Prostate gland (tissue), 2 donors: ENCODE results near the gene ALG14. TPM values are rescaled to one million over a fixed set of nuclear protein-coding genes. Genes with fewer than 3 reads are reported as not detected.
"Not testable (repeated sequence)": the region's sequence is repeated elsewhere in the genome, so short reads cannot be mapped to it uniquely, and the experiment has no call there.

Source experiments
- DNase-seq: peaks from one replicate; pipeline ENCODE4 v3.0.0-alpha.2; 2019; ENCODE audit warnings: low spot score
- H3K27ac ChIP-seq, 2 donors: fragments of 200-600 bp; sonication (generic); 2 replicates each; pipeline ENCODE4 v1.5.1; 2017 to 2019
- H3K27me3 ChIP-seq: fragments of 200-600 bp; sonication (generic); replicated peaks from 2 replicates; pipeline ENCODE4 v1.5.1; 2019; ENCODE audit not compliant: insufficient read depth
- H3K36me3 ChIP-seq, 2 donors: fragments of 200-600 bp; sonication (generic); 1 replicate in 1 of 2; 2 replicates in 1 of 2; pipeline versions ENCODE4 v1.5.1 to v1.8.1; 2017 to 2019
- H3K4me1 ChIP-seq: fragments of 200-600 bp; sonication (generic); replicated peaks from 2 replicates; pipeline ENCODE4 v1.5.1; 2019
- H3K4me3 ChIP-seq, 2 donors: fragments of 200-600 bp; sonication (generic); 2 replicates each; pipeline ENCODE4 v1.5.1; 2017 to 2019
- H3K9me3 ChIP-seq: fragments of 200-600 bp; sonication (generic); 2 replicates; pipeline ENCODE4 v1.5.1; 2017
- POLR2A ChIP-seq: fragments of 450-650 bp; IDR thresholded peaks from one replicate; pipeline ENCODE4 v1.6.1; 2016; ENCODE audit warnings: antibody characterized with exemption, mild to moderate bottlenecking
- POLR2AphosphoS5 ChIP-seq: sonication (generic); formaldehyde crosslinking; IDR thresholded peaks from one replicate; pipeline ENCODE4 v1.6.1; 2017; ENCODE audit warnings: antibody characterized with exemption
- WGBS: methylation state at CpG from one replicate; pipeline ENCODE4 v1.1.5; 2018; 5-methylcytosine and 5-hydroxymethylcytosine counted together
- intact Hi-C: fragments of 100-400 bp; cut with DNase I; formaldehyde crosslinking; loops from one replicate; pipeline ENCODE4 v1.14.2; 2022
- total RNA-seq, 2 donors: library from RNA; depleted of rRNA; stranded (reverse); fragments of >200 nt; gene quantifications; one replicate each; pipeline ENCODE4 v1.1.0, GENCODE V29; 2016
- TF ChIP-seq, protein P1 (sequence below), 4 experiments: fragments of 200-600 bp in 2 of 4; fragments of 450-650 bp in 2 of 4; sonication (generic) in 2 of 4; IDR thresholded peaks; 1 replicate in 3 of 4; 2 replicates in 1 of 4; pipeline ENCODE4 v1.5.1; 2016 to 2019; ENCODE audit warnings: antibody characterized with exemption in 4 of 4, mild to moderate bottlenecking in 2 of 4, moderate library complexity in 2 of 4

Gene ALG14
- total RNA-seq, 2 donors from 2014 or later, result 2.0 to 2.3 TPM

DNA sequence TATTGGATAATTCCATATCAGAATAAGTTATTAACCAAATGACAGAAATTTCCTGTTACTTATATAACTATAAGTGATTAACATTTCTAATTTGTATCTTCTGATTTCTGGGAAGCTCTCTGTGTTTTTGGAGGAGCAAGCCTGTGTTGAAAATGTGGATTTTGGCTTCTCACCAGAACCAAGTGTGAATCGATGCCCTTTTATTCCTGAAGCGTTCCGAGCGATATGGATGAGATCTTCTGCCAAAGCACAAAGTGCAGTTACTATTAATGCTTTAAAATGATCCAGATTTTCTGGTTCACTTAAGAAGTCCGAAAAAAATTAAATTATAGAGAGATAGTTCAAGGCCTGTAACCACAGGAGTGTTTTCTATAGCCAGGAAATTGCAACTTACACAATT, 22.8 kb downstream of the ALG14 start:
- 39% methylated on average over 5 of the region's 5 CpGs for WGBS
- TF ChIP-seq, protein P1, sequence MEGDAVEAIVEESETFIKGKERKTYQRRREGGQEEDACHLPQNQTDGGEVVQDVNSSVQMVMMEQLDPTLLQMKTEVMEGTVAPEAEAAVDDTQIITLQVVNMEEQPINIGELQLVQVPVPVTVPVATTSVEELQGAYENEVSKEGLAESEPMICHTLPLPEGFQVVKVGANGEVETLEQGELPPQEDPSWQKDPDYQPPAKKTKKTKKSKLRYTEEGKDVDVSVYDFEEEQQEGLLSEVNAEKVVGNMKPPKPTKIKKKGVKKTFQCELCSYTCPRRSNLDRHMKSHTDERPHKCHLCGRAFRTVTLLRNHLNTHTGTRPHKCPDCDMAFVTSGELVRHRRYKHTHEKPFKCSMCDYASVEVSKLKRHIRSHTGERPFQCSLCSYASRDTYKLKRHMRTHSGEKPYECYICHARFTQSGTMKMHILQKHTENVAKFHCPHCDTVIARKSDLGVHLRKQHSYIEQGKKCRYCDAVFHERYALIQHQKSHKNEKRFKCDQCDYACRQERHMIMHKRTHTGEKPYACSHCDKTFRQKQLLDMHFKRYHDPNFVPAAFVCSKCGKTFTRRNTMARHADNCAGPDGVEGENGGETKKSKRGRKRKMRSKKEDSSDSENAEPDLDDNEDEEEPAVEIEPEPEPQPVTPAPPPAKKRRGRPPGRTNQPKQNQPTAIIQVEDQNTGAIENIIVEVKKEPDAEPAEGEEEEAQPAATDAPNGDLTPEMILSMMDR (IDR thresholded peaks at IDR 0.05), result no peak
- TF ChIP-seq POLR2A (no peak), POLR2AphosphoS5 (no peak)
- no peaks in the 10 kb centered on the region for H3K36me3 ChIP-seq
- no peak overlapping the region for H3K27ac ChIP-seq
- H3K27me3 ChIP-seq, result no peaks in the 10 kb centered on the region
- intact Hi-C loops, result no loop called here
- no peak for DNase-seq
- H3K4me3 ChIP-seq, result no peak overlapping the region
- no peaks in the 10 kb centered on the region for H3K4me1 ChIP-seq
- no peaks in the 10 kb centered on the region for H3K9me3 ChIP-seq

DNA sequence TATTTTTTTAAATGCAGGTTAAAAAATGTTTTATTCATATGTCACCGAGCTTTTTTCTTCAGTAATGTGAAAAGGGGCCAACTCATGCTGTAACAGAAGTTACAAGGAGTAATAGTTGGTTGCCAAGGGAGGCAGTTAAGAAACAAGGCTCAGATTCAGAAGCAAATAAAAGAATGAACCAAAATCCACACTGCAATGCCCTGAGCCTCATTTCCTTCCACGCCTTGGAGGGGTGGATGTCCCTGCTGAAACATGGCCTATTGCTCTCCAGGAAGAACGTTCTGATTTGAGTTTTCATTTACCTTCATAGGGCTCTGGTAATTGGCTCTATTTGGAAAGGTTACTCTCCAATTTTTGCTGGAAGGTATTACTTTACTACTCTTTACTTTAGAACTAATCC, 24.4 kb downstream of the ALG14 start:
- no peak for DNase-seq
- intact Hi-C loops, result no loop called here
- Histone ChIP-seq H3K4me3 (no peak overlapping the region), H3K36me3 (no peaks in the 10 kb centered on the region), H3K9me3 (no peaks in the 10 kb centered on the region), H3K4me1 (no peaks in the 10 kb centered on the region), H3K27me3 (no peaks in the 10 kb centered on the region), H3K27ac (no peak overlapping the region)
- 46% methylated on average over 3 of the region's 3 CpGs for whole genome bisulfite sequencing
- TF ChIP-seq, protein P1 (IDR thresholded peaks at IDR 0.05), result no peak
- TF ChIP-seq POLR2A, result no peak
- TF ChIP-seq POLR2AphosphoS5, result no peak

DNA sequence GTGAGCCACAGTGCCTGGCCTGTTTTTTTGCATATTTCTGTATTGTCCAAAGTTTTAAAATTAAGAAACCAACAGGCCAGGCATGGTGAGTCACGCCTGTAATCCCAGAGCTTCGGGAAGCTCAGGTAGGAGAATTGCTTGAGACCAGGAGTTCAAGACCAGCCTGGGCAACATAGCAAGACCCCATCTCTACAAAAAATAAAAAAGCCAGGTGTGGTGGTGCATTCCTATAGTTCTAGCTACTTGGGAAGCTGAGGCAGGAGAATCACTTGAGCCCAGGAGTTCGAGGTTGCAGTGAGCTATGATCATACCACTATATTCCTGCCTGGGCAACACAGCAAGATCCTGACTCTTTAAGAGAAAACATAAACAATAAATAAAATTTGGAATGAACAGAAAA, 25.1 kb downstream of the ALG14 start:
- 77% methylated on average over 3 of the region's 3 CpGs for WGBS
- H3K4me1 ChIP-seq, H3K9me3 ChIP-seq, DNase-seq, intact Hi-C loops, H3K36me3 ChIP-seq, H3K4me3 ChIP-seq, H3K27ac ChIP-seq, H3K27me3 ChIP-seq: not testable (repeated sequence)

DNA sequence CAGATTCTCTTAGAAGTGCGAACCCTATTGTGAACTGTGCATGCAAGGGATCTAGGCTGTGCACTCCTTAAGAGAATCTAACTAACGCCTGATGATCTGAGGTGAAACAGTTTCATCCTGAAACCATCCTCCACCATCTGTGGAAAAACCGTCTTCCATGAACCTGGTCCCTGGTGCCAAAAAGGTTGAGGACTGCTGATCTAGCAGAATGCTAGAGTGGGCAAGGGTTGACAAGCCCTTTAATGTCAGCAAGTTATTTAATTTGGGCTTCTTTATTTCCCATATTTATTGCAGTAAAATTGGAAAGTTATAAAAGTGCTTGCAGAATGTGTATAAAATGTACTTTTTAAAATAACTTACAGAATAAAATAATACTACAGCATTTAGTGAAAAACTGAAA, 26.4 kb downstream of the ALG14 start:
- TF ChIP-seq, protein P1 (IDR thresholded peaks at IDR 0.05), result no peak
- TF ChIP-seq POLR2A (no peak), POLR2AphosphoS5 (no peak)
- no peak overlapping the region for H3K4me3 ChIP-seq
- H3K36me3 ChIP-seq, result no peaks in the 10 kb centered on the region
- no peaks in the 10 kb centered on the region for H3K9me3 ChIP-seq
- WGBS, result 88% methylated on average over 3 of the region's 3 CpGs
- no peaks in the 10 kb centered on the region for H3K27me3 ChIP-seq
- intact Hi-C loops, result no loop called here
- no peak for DNase-seq
- H3K4me1 ChIP-seq, result no peaks in the 10 kb centered on the region
- no peak overlapping the region for H3K27ac ChIP-seq

DNA sequence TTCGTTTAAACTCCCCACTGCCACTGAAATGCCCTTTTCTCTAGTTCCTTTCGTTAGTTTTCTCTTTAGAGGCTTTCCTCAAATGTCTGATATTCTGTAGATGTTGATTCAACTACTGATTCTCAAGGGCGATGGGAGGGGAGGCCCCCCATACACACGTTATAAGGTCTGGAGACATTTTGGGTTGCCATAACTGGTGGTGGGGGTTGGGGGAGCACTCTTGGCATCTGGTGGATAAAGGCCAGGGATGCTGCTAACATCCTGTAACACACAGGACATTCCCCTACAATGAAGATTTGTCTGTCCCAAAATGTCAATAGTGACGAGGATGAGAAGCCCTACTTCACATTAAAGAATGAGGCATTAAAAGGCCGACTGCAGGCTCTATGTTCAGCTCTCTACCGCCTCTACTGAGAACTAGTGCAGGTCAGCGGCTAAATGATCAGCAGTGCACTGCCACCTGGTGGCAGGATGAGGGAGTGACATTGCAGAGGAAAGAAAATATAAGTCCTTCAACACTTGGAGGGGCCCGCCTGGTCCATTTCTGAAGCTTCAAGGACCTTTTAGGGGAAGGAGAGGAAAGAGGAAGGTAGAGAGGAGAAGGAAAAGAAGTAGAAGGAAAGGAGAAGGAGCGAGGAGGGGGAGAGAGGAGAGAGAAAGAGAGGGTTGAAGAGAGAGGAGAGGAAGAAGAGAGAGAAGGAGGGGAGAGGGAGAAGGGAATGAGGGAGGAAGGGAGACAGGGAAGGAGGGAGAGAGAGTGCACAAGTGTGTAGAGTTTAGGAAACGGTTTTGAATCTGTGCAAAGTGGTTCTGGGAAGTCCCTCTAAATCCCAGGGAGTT, 29.4 kb downstream of the ALG14 start:
- Histone ChIP-seq H3K4me3 (no peak overlapping the region), H3K9me3 (no peaks in the 10 kb centered on the region), H3K27me3 (no peaks in the 10 kb centered on the region), H3K27ac (peak overlapping the region; percentile 78 to 84), H3K4me1 (no peaks in the 10 kb centered on the region), H3K36me3 (no peaks in the 10 kb centered on the region)
- 30% methylated on average over 11 of the region's 11 CpGs for WGBS
- TF ChIP-seq, protein P1 (IDR thresholded peaks at IDR 0.05), result peak; percentile 94 to 100 (median 99)
- TF ChIP-seq POLR2A, result no peak
- TF ChIP-seq POLR2AphosphoS5, result peak; percentile 88
- peak; percentile 89 for DNase-seq
- intact Hi-C loops, result loop anchor here (2.0 kb wide), 1 partner anchor 121 kb away; no protein-coding TSS in a partner anchor
